Neutrophil (primary cell): ENCODE measurements around the gene GLIS1.

ENCODE experiments used
- H3K27ac ChIP-seq: fragments of 200-600 bp; sonication (generic); 2 replicates; pipeline ENCODE4 v1.5.1; 2016; ENCODE audit warnings: mild to moderate bottlenecking, moderate library complexity
- H3K27me3 ChIP-seq: fragments of 200-600 bp; sonication (generic); 2 replicates; pipeline ENCODE4 v1.6.0; 2016; ENCODE audit warnings: mild to moderate bottlenecking
- H3K36me3 ChIP-seq: fragments of 200-600 bp; sonication (generic); 2 replicates; pipeline ENCODE4 v1.5.1; 2017
- H3K4me1 ChIP-seq, 2 experiments: fragments of 200-600 bp in 1 of 2; sonication (generic) in 1 of 2; 1 replicate in 1 of 2; 2 replicates in 1 of 2; pipeline versions ENCODE4 v1.5.1 to v1.6.1; 2013 to 2016; ENCODE audit warnings: low read depth in 1 of 2, low read length in 1 of 2, mild to moderate bottlenecking in 1 of 2, moderate library complexity in 1 of 2; ENCODE audit not compliant: control insufficient read depth in 1 of 2, insufficient read depth in 1 of 2
- H3K4me3 ChIP-seq, 2 experiments: fragments of 200-600 bp in 1 of 2; sonication (generic) in 1 of 2; 1 replicate in 1 of 2; 2 replicates in 1 of 2; pipeline ENCODE4 v1.5.1; 2013 to 2016; ENCODE audit warnings: low read depth in 1 of 2, low read length in 1 of 2, mild to moderate bottlenecking in 1 of 2, moderate library complexity in 1 of 2
- H3K9me3 ChIP-seq: fragments of 200-600 bp; sonication (generic); 2 replicates; pipeline ENCODE4 v1.5.1; 2016
- TF ChIP-seq, protein P1 (sequence below): fragments of 200-600 bp; sonication (generic); IDR thresholded peaks from 2 replicates; pipeline ENCODE4 v1.5.1; 2016; ENCODE audit warnings: antibody characterized with exemption

Gene GLIS1

DNA sequence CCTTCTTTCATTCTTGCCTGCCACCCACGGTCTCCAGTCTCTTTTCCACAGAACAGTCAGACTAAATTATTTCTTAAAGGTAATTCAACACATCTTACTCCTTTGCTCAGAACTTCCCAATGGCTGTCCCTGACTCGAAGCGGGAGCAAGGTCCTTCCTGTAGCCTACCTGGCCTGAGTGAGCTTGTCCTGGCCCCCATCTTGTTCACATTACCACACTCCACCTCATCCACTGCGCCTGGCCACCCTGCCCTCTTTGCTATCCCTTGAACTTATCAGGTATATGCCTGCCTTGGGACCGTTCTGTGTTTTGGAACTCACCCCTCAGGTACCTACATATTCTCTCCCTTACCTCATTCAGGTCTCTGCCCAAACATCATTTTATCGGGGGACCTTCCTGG lies 13.3 kb upstream of the GLIS1 start:
- TF ChIP-seq, protein P1, sequence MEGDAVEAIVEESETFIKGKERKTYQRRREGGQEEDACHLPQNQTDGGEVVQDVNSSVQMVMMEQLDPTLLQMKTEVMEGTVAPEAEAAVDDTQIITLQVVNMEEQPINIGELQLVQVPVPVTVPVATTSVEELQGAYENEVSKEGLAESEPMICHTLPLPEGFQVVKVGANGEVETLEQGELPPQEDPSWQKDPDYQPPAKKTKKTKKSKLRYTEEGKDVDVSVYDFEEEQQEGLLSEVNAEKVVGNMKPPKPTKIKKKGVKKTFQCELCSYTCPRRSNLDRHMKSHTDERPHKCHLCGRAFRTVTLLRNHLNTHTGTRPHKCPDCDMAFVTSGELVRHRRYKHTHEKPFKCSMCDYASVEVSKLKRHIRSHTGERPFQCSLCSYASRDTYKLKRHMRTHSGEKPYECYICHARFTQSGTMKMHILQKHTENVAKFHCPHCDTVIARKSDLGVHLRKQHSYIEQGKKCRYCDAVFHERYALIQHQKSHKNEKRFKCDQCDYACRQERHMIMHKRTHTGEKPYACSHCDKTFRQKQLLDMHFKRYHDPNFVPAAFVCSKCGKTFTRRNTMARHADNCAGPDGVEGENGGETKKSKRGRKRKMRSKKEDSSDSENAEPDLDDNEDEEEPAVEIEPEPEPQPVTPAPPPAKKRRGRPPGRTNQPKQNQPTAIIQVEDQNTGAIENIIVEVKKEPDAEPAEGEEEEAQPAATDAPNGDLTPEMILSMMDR: no peak
- H3K4me1 ChIP-seq: no peaks in the 10 kb centered on the region
- H3K27me3 ChIP-seq: peaks cover 9% of the 10 kb centered on the region
- H3K27ac ChIP-seq: no peak overlapping the region
- H3K4me3 ChIP-seq: no peak overlapping the region
- H3K36me3 ChIP-seq: no peaks in the 10 kb centered on the region
- H3K9me3 ChIP-seq: no peaks in the 10 kb centered on the region

DNA sequence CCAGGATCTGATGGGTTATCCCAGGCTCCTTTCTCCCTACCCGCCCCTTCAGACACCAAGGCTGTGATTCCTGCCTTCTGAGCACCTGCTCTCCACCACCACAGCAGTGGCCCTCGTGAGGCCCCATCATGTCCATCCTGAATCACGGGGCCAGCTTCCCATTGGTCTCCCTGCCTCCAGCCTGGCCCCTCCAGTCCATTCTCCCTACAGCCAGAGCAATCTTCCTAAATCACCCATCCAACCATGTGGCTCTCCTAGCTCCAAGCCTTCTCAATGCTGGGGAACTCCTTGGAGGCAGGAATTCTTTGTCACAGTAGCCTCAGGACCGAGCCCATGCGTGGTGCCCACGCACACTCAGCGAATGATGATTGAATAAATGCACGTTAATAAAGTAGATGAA lies 8.9 kb upstream of the GLIS1 start:
- Histone ChIP-seq H3K27me3 (peaks cover 40% of the 10 kb centered on the region), H3K9me3 (no peaks in the 10 kb centered on the region), H3K4me3 (no peak overlapping the region), H3K36me3 (no peaks in the 10 kb centered on the region), H3K27ac (no peak overlapping the region), H3K4me1 (no peaks in the 10 kb centered on the region)
- TF ChIP-seq, protein P1: no peak

DNA sequence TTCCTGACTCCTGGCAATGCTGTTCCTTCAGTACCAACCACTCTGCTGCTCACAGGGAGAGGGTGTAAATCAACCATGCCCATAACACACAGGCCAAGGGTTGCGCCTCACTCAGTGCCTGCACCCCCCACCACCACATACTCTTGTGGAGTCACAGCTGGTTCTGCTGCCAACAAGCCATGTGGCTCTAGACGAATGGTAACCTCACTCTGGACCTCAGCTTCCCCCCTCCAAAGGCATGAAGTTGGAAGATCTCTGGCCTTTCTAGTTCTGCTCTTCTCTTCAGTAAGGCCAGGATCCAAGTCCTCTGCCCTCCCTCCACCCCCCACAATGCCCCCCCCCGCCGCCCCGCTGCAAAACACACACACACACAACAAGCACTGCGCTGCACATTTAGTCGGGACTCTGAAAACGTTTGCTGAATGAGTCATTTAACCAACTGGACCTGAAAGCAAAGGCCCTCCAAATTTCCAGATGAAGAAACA lies 1.7 kb upstream of the GLIS1 start:
- Histone ChIP-seq H3K27ac (no peak overlapping the region), H3K4me1 (peaks cover 10 to 19% of the 10 kb centered on the region in 2 experiments), H3K4me3 (no peak overlapping the region), H3K36me3 (no peaks in the 10 kb centered on the region), H3K27me3 (peaks cover 96% of the 10 kb centered on the region), H3K9me3 (no peaks in the 10 kb centered on the region)
- TF ChIP-seq, protein P1: no peak

DNA sequence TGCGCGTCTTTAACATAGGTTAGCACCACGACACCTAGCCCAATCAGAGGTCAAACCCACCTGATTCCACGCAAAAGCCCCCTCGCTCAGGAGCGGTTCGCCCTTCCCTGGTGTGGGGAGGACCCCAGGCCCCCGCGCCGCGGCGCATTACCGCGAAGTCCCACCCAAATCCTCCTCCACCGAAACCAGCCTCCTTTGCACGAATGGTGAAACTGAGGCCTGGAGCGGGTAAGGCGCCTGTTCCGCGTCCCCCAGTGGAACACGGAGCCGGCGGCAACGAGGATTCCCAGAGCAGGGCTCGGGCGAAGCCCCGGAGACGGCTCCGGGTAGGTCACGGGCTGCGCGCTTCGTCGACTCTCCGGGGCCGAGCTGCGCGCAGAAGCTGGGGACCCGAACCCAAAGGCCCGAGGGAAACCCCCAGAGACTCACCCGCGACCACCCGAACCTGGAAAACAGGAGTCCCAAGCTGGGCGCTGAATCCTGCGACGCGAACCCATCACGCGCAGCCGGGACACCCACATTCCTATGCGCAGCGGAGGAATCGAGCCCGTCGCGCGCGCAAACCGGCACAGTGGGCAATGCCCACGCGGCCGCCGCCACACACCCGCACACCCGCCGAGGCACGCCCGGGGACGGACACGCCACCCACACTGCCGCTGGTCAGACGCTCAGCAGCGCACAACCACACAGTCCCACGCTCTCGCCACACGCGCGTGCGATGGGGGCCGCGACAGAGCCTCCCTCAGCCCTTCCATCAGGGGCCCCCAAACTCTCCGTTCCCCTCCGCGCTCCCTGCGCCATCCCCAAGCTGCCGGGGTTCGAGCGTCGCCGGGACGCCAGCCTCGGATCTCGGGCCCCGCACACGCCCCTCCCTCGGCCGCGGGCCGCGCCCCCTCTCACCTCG lies 507 bp downstream of the GLIS1 start:
- Histone ChIP-seq H3K27ac (no peak overlapping the region), H3K4me3 (peak overlapping the region; percentile 21 to 56), H3K4me1 (peaks cover 10 to 19% of the 10 kb centered on the region in 2 experiments), H3K36me3 (no peaks in the 10 kb centered on the region), H3K27me3 (peaks cover 100% of the 10 kb centered on the region), H3K9me3 (no peaks in the 10 kb centered on the region)
- TF ChIP-seq, protein P1: no peak

DNA sequence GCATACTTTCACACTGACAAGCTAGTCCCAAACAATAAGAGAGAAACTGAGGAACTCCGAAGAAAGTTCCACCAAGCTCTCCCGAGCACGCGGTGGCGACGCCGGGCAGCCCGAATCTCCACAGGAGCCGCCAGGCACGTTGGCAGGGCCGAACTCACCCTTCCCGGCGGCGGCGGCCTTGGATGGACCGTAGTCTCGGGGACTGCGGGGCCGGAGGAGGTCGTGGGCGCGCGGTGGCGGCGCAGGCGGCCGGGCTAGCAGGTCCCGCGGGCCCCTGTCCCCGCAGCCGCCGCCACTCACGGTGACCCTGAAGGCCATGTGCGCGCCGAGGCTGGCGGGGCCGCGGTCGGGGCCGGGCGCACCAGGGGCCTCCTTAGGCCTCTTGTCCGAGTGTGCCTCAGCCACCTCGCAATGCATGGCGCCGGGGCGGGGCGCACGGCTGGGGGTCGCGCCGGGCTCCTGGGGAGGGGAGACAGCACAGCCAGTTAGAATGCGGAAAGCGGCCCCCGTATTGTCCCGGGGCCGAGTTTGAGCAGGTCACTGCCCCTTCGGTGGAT lies 1.2 kb downstream of the GLIS1 start:
- no peaks in the 10 kb centered on the region for H3K9me3 ChIP-seq

More for the DNA sequence above, 1.2 kb downstream of the GLIS1 start:
- Histone ChIP-seq H3K4me1 (peaks cover 10 to 19% of the 10 kb centered on the region in 2 experiments), H3K27ac (no peak overlapping the region), H3K36me3 (no peaks in the 10 kb centered on the region), H3K27me3 (peaks cover 100% of the 10 kb centered on the region), H3K4me3 (no peak overlapping the region)
- TF ChIP-seq, protein P1: no peak
